IMR-90 (cell line): ENCODE results near the gene RCN2.

ENCODE experiments used
- SMC3 ChIP-seq: fragments of 150-350 bp; IDR thresholded peaks from 2 replicates; pipeline ENCODE4 v1.6.1; 2016; ENCODE audit warnings: low read depth, mild to moderate bottlenecking, antibody characterized with exemption, low read length, moderate library complexity
- TF ChIP-seq, protein P1 (sequence below): fragments of 150-350 bp; IDR thresholded peaks from 2 replicates; pipeline ENCODE4 v1.6.1; 2017; ENCODE audit warnings: mild to moderate bottlenecking, antibody characterized with exemption, low read length, low read depth

DNA sequence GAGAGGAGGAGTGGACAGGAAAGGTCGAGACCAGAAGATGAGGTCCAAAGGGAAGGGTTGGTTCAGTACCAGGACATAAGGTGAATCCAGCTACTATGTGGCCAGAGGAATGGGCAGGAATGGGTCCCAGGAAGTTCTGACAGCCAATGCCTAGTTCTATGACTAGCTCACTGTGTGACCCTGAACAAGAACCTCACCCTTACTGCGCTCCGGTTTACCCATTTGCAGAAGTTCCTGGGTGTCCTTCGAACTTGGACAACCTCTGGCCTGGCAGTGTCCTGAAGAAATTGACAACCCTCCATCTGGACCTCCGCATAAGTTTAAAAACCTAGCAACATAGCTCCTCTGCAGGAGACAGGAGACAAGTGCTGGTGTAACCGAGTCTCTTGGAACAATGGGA, 51.2 kb downstream of the RCN2 start:
- no peak for TF ChIP-seq SMC3
- TF ChIP-seq, protein P1, sequence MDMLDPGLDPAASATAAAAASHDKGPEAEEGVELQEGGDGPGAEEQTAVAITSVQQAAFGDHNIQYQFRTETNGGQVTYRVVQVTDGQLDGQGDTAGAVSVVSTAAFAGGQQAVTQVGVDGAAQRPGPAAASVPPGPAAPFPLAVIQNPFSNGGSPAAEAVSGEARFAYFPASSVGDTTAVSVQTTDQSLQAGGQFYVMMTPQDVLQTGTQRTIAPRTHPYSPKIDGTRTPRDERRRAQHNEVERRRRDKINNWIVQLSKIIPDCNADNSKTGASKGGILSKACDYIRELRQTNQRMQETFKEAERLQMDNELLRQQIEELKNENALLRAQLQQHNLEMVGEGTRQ, result no peak
